Measurements from ENCODE around the gene RFLNA.

The RFLNA gene

DNA sequence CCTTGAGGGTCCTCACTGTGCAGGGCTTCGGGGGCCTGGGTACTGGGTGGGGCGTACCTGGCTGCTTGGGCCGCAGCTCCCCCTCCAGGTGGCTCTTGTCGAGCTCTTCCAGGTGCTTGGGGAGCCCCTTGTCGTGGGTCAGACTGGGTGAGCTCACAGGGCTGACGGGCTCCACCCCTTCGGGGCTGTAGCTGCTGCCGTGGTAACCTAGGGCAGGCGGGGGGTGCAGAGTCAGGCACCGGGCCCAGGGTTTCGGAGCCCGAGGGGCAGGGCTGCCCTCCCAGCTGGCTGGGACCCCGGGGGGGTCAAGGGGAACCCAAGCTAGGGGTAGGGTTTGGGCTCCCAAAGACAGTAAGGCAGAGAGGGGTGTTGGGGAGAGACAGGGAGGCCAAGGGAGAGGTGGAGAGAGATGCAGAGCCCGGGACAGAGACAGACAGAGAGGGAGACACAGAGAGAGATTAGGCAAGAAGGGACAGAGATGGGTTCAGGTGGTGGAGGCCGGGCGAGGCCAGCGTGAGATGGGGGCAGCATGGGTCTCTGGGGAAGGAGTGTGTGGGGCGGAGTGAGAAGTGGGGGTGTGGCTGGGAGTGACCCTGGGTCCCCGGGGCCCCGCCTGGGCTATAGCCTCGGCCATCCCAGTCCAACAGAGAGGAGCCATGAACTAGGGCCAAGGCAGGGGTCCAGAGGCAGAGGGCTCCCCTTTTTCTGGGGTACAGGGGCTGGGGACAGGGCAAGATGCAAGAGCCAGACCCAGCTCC is 40.7 kb downstream of the RFLNA start:
- H3K9ac ChIP-seq (ENCODE audit: low read depth in 1 of 2, low read length in 2 of 2) = no peak overlapping the region
- peaks cover 32 to 76% of the 10 kb centered on the region in 2 donors for H3K36me3 ChIP-seq (ENCODE audit: control insufficient read depth in 1 of 2, insufficient read depth in 2 of 2, low read length in 2 of 2)
- no peak overlapping the region for H3K27ac ChIP-seq (ENCODE audit: low read depth, low read length)
- H3K4me3 ChIP-seq (ENCODE audit: low read depth in 1 of 2, low read length in 2 of 2) = no peak overlapping the region
- no peaks in the 10 kb centered on the region for H3K9me3 ChIP-seq (ENCODE audit: control insufficient read depth in 1 of 2, low read length in 2 of 2)
- no peaks in the 10 kb centered on the region for H3K27me3 ChIP-seq (ENCODE audit: control insufficient read depth in 1 of 2, insufficient read depth in 2 of 2, low read length in 2 of 2)
- no peaks in the 10 kb centered on the region for H3K4me1 ChIP-seq (ENCODE audit: control insufficient read depth in 1 of 2, insufficient read depth in 2 of 2, low read length in 2 of 2)

DNA sequence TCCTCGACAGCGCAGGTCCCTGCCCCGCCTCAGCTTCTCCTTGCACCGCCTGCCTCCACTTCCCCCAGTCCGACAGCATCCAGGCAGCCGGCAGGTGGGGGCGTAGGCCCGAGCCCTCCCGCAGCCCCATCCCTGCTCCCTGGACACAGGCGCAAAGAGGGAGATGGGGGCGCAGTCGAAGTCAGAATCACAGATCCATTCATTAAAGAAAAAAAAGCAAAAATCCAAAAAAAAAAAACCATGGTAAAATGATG is 41.2 kb downstream of the RFLNA start:
- no peaks in the 10 kb centered on the region for H3K9me3 ChIP-seq (ENCODE audit: control insufficient read depth in 1 of 2, low read length in 2 of 2)
- no peak overlapping the region for H3K4me3 ChIP-seq (ENCODE audit: low read depth in 1 of 2, low read length in 2 of 2)
- no peaks in the 10 kb centered on the region for H3K4me1 ChIP-seq (ENCODE audit: control insufficient read depth in 1 of 2, insufficient read depth in 2 of 2, low read length in 2 of 2)
- no peak overlapping the region for H3K9ac ChIP-seq (ENCODE audit: low read depth in 1 of 2, low read length in 2 of 2)
- no peak overlapping the region for H3K27ac ChIP-seq (ENCODE audit: low read depth, low read length)
- no peaks in the 10 kb centered on the region for H3K27me3 ChIP-seq (ENCODE audit: control insufficient read depth in 1 of 2, insufficient read depth in 2 of 2, low read length in 2 of 2)
- peaks cover 30 to 78% of the 10 kb centered on the region in 2 donors for H3K36me3 ChIP-seq (ENCODE audit: control insufficient read depth in 1 of 2, insufficient read depth in 2 of 2, low read length in 2 of 2)

DNA sequence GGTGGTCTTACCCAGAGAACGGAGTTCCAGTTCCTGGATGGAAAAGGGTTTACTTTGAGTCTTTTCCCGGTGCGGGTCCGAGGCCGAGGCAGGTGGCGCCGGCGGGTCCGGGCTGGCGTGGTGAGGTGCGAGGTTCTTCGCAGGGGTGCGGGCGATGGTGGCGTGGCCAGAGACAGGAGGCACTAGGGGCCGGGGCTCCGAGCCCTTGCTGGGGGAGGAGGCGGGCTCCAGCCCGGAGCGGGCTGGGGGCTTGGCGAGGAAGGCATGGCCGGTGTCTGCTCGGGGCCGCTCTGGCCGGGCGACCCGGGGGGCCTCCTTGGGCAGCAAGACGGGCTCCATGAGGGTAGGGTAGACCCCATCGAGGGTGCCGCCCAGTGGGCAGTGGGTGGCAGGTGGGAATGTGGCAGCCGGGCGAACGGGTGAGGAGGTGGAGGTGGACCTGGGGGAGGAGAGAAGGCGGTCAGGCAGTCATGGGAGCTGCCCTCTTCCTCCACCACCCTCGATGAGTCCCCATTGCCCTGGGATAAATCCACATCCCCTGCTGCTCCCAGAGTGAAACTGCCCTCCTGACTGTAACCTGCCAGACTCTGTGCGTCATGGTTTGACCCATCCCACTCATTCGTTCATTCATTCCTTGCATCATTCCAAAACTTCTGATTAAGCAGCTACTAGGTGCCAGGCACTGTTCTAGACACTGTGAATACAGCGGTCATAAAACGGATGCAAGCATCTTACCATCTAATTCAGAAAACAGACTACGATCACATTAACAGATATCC is 42.0 kb downstream of the RFLNA start:
- peaks cover 26 to 79% of the 10 kb centered on the region in 2 donors for H3K36me3 ChIP-seq (ENCODE audit: control insufficient read depth in 1 of 2, insufficient read depth in 2 of 2, low read length in 2 of 2)
- no peak overlapping the region for H3K27ac ChIP-seq (ENCODE audit: low read depth, low read length)
- no peak overlapping the region for H3K4me3 ChIP-seq (ENCODE audit: low read depth in 1 of 2, low read length in 2 of 2)

DNA sequence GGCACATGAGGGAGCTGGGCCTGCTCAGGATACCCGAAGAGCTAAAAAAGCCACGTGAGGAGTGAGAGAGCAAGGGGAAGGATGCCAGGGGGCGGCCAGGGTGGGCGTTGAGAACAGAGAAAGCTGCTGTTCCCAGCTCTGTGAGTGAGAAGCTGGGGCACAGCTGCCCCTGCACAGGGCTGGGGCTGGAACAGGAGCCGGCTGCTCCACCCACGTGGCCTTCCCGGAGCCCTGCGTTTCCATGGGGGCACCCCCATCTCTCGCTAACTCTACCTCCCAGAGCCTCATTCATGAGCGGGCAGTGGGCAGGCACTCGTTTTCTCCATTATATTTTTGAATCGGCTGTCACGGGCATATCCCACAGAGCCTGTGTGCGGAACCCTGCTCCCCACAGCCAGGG is 42.7 kb downstream of the RFLNA start:
- Histone ChIP-seq H3K27ac (ENCODE audit: low read depth, low read length) (no peak overlapping the region), H3K36me3 (ENCODE audit: control insufficient read depth in 1 of 2, insufficient read depth in 2 of 2, low read length in 2 of 2) (peaks cover 25 to 75% of the 10 kb centered on the region in 2 donors), H3K4me3 (ENCODE audit: low read depth in 1 of 2, low read length in 2 of 2) (no peak overlapping the region), H3K9ac (ENCODE audit: low read depth in 1 of 2, low read length in 2 of 2) (no peak overlapping the region), H3K4me1 (ENCODE audit: control insufficient read depth in 1 of 2, insufficient read depth in 2 of 2, low read length in 2 of 2) (no peaks in the 10 kb centered on the region), H3K9me3 (ENCODE audit: control insufficient read depth in 1 of 2, low read length in 2 of 2) (no peaks in the 10 kb centered on the region), H3K27me3 (ENCODE audit: control insufficient read depth in 1 of 2, insufficient read depth in 2 of 2, low read length in 2 of 2) (no peaks in the 10 kb centered on the region)

More for the DNA sequence above, 42.0 kb downstream of the RFLNA start:
- Histone ChIP-seq H3K27me3 (ENCODE audit: control insufficient read depth in 1 of 2, insufficient read depth in 2 of 2, low read length in 2 of 2) (no peaks in the 10 kb centered on the region), H3K4me1 (ENCODE audit: control insufficient read depth in 1 of 2, insufficient read depth in 2 of 2, low read length in 2 of 2) (no peaks in the 10 kb centered on the region), H3K9ac (ENCODE audit: low read depth in 1 of 2, low read length in 2 of 2) (no peak overlapping the region), H3K9me3 (ENCODE audit: control insufficient read depth in 1 of 2, low read length in 2 of 2) (no peaks in the 10 kb centered on the region)

GRCh38 chr12:124338448-124338847 is 43.6 kb downstream of the RFLNA start:
- Histone ChIP-seq H3K4me1 (ENCODE audit: control insufficient read depth in 1 of 2, insufficient read depth in 2 of 2, low read length in 2 of 2) (no peaks in the 10 kb centered on the region), H3K9ac (ENCODE audit: low read depth in 1 of 2, low read length in 2 of 2) (no peak overlapping the region), H3K9me3 (ENCODE audit: control insufficient read depth in 1 of 2, low read length in 2 of 2) (no peaks in the 10 kb centered on the region), H3K4me3 (ENCODE audit: low read depth in 1 of 2, low read length in 2 of 2) (no peak overlapping the region), H3K27me3 (ENCODE audit: control insufficient read depth in 1 of 2, insufficient read depth in 2 of 2, low read length in 2 of 2) (no peaks in the 10 kb centered on the region), H3K36me3 (ENCODE audit: control insufficient read depth in 1 of 2, insufficient read depth in 2 of 2, low read length in 2 of 2) (peaks cover 33 to 77% of the 10 kb centered on the region in 2 donors), H3K27ac (ENCODE audit: low read depth, low read length) (no peak overlapping the region)

- no peak overlapping the region for H3K4me3 ChIP-seq (ENCODE audit: low read depth in 1 of 2, low read length in 2 of 2)
- H3K4me1 ChIP-seq (ENCODE audit: control insufficient read depth in 1 of 2, insufficient read depth in 2 of 2, low read length in 2 of 2) = no peaks in the 10 kb centered on the region
- H3K27me3 ChIP-seq (ENCODE audit: control insufficient read depth in 1 of 2, insufficient read depth in 2 of 2, low read length in 2 of 2) = no peaks in the 10 kb centered on the region
- no peak overlapping the region for H3K9ac ChIP-seq (ENCODE audit: low read depth in 1 of 2, low read length in 2 of 2)
- H3K36me3 ChIP-seq (ENCODE audit: control insufficient read depth in 1 of 2, insufficient read depth in 2 of 2, low read length in 2 of 2) = peaks cover 29 to 79% of the 10 kb centered on the region in 2 donors
- no peaks in the 10 kb centered on the region for H3K9me3 ChIP-seq (ENCODE audit: control insufficient read depth in 1 of 2, low read length in 2 of 2)
- H3K27ac ChIP-seq (ENCODE audit: low read depth, low read length) = no peak overlapping the region
These were observed 44.1 kb downstream of the RFLNA start for GRCh38 chr12:124338876-124339603.

DNA sequence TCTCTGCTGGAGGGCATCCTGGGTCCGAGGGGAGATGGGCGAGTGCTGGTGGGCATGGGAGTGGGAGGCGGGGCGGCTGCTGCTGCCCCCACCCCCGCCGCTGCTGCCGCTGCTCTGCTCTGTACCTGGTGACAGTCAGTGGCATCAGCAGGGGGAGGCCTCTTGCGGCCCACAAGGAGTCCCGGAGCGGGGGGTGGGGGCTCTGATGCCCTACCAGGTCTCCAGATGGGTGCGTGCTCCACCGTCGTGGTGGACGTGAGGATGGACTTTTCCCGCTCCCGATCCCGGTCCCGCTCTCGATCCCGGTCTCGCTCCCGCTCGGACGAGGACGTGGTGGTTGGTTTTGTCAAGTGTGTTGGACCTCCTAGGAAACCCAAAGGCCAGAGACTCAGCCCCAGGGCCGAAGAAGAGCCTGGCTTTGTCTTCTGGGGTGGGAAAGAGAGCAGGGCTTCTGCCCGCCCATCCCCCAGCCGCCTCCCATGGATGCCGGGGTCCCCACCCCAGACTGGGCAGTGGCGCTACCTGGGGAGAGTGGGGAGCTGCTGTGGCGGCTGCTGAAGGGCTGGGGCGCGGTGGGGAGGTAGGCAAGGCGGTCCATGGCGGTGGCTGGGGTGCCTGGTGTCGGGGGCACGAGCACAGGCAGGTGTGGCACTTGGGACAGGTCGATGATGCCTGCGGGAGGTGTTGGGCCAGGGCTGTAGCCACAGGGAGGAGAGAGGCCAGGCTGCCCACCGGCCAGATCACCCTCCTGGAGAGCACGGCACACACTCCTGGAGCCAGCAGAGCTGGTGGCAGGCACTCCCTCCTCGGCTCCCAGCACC is 45.4 kb downstream of the RFLNA start:
- Histone ChIP-seq H3K36me3 (ENCODE audit: control insufficient read depth in 1 of 2, insufficient read depth in 2 of 2, low read length in 2 of 2) (peaks cover 23 to 81% of the 10 kb centered on the region in 2 donors), H3K27me3 (ENCODE audit: control insufficient read depth in 1 of 2, insufficient read depth in 2 of 2, low read length in 2 of 2) (no peaks in the 10 kb centered on the region), H3K27ac (ENCODE audit: low read depth, low read length) (no peak overlapping the region), H3K4me1 (ENCODE audit: control insufficient read depth in 1 of 2, insufficient read depth in 2 of 2, low read length in 2 of 2) (no peaks in the 10 kb centered on the region), H3K4me3 (ENCODE audit: low read depth in 1 of 2, low read length in 2 of 2) (no peak overlapping the region), H3K9ac (ENCODE audit: low read depth in 1 of 2, low read length in 2 of 2) (no peak overlapping the region), H3K9me3 (ENCODE audit: control insufficient read depth in 1 of 2, low read length in 2 of 2) (no peaks in the 10 kb centered on the region)

GRCh38 chr12:124341645-124342069 is 46.8 kb downstream of the RFLNA start:
- Histone ChIP-seq H3K4me1 (ENCODE audit: control insufficient read depth in 1 of 2, insufficient read depth in 2 of 2, low read length in 2 of 2) (no peaks in the 10 kb centered on the region), H3K27ac (ENCODE audit: low read depth, low read length) (no peak overlapping the region), H3K9me3 (ENCODE audit: control insufficient read depth in 1 of 2, low read length in 2 of 2) (no peaks in the 10 kb centered on the region), H3K9ac (ENCODE audit: low read depth in 1 of 2, low read length in 2 of 2) (no peak overlapping the region), H3K4me3 (ENCODE audit: low read depth in 1 of 2, low read length in 2 of 2) (no peak overlapping the region), H3K27me3 (ENCODE audit: control insufficient read depth in 1 of 2, insufficient read depth in 2 of 2, low read length in 2 of 2) (no peaks in the 10 kb centered on the region), H3K36me3 (ENCODE audit: control insufficient read depth in 1 of 2, insufficient read depth in 2 of 2, low read length in 2 of 2) (peaks cover 29 to 81% of the 10 kb centered on the region in 2 donors)

DNA sequence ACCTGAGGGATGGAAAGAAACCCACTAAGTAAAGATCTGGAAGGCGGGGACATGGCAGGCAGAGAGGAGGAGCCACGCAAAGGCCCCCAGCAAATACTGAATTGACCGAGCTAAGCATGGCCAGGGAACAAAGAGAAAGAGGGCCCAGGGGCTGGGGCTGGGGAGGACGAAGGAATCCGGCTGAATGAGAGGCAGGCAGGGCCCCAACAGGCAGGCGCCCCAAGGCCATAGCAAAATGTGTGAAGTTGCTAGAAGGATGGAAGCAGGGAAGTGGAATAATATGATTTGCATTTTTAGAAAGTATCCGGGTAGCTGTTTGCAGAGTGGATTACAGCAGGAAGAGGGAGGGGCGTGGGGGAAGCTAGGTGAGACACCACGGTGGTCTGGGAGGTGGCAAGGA is 49.1 kb downstream of the RFLNA start:
- Histone ChIP-seq H3K27me3 (ENCODE audit: control insufficient read depth in 1 of 2, insufficient read depth in 2 of 2, low read length in 2 of 2) (no peaks in the 10 kb centered on the region), H3K9ac (ENCODE audit: low read depth in 1 of 2, low read length in 2 of 2) (no peak overlapping the region), H3K27ac (ENCODE audit: low read depth, low read length) (no peak overlapping the region), H3K4me3 (ENCODE audit: low read depth in 1 of 2, low read length in 2 of 2) (no peak overlapping the region), H3K9me3 (ENCODE audit: control insufficient read depth in 1 of 2, low read length in 2 of 2) (no peaks in the 10 kb centered on the region), H3K36me3 (ENCODE audit: control insufficient read depth in 1 of 2, insufficient read depth in 2 of 2, low read length in 2 of 2) (peaks cover 26 to 86% of the 10 kb centered on the region in 2 donors), H3K4me1 (ENCODE audit: control insufficient read depth in 1 of 2, insufficient read depth in 2 of 2, low read length in 2 of 2) (no peaks in the 10 kb centered on the region)

Data from duodenal mucosa (tissue), 2 donors.